ENCODE measurements around the gene BEND5.

DNA sequence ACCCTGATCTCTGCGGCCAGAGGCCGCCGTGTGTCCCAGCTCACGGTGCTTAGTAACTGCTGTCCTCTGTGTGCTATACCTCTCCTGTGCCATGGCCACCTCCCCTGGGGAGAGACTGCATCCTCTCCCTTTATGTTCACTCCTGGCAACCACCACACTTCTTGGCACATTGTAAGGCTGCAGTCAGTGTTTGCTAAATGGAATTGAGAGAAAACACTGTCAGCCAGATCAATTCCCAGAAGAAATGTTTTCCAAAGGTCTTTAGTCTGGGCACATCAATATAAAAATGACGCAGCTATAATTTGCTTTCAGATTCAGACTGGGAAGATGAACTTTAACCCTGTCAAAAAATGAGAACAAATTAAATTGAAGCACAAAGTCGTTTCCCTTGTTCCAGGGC, 96.8 kb downstream of the BEND5 start:
- TF ChIP-seq, protein P1, sequence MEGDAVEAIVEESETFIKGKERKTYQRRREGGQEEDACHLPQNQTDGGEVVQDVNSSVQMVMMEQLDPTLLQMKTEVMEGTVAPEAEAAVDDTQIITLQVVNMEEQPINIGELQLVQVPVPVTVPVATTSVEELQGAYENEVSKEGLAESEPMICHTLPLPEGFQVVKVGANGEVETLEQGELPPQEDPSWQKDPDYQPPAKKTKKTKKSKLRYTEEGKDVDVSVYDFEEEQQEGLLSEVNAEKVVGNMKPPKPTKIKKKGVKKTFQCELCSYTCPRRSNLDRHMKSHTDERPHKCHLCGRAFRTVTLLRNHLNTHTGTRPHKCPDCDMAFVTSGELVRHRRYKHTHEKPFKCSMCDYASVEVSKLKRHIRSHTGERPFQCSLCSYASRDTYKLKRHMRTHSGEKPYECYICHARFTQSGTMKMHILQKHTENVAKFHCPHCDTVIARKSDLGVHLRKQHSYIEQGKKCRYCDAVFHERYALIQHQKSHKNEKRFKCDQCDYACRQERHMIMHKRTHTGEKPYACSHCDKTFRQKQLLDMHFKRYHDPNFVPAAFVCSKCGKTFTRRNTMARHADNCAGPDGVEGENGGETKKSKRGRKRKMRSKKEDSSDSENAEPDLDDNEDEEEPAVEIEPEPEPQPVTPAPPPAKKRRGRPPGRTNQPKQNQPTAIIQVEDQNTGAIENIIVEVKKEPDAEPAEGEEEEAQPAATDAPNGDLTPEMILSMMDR (conservative IDR thresholded peaks at IDR 0.05): no peak
- TF ChIP-seq EZH2 (IDR thresholded peaks at IDR 0.05; ENCODE audit: low read depth): no peak

All from PC-9 (cell line).